Middle frontal gyrus (tissue), 1 donor: ENCODE measurements around the gene RBM5.

Experiments used
- DNase-seq: peaks from one replicate; pipeline ENCODE4 v3.0.0-alpha.2; 2015; ENCODE audit warnings: low spot score; ENCODE audit errors: extremely low spot score

Gene RBM5

DNA sequence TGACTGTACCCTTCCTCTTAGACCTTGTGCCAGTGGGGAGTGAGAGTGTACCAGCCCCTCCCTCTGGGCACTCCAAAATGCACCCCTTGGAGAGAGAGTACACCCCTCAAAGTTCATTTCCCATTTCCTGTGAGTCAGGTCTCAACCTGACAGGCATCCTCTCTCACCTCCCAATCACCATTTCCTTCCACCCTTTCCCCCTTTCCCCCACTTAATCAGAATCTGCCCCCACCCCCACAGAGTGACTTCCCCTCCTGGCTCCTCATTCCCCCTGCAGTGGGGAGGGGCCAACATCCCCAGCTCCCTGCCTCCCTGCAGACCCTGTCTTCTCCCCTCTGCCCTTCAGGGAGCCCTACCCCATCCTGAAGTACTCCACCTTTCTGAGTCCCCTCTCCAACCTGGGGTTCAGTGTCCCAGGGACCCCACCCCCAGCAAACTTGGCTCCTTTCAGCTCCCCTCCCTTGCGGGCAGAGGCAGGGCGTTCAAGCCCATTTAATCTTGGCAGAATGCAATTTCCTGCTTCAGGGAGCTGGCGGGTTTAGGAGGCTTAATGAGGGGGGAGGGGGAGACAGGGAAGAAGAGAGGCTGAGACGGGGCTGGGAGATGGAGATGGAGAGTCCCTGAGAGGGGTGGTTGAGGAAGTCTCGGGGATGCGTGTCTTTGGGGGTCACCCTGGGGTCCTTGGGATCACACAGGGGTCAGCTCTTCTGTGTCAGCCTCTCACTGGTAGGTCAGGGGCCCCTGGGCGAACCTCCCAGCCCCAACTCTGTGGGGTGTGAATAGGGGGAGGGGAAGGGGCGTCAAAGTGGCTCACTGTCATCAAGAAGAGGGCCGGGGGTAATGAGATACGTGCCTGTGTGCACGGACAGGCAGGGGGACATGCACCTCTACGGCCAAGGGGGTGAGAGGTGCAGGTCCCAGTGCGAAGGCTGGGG is 49.8 kb downstream of the RBM5 start:
- DNase-seq = no peak

- no peak for DNase-seq
These were observed 50.6 kb downstream of the RBM5 start for GRCh38 chr3:50139308-50139707.

DNA sequence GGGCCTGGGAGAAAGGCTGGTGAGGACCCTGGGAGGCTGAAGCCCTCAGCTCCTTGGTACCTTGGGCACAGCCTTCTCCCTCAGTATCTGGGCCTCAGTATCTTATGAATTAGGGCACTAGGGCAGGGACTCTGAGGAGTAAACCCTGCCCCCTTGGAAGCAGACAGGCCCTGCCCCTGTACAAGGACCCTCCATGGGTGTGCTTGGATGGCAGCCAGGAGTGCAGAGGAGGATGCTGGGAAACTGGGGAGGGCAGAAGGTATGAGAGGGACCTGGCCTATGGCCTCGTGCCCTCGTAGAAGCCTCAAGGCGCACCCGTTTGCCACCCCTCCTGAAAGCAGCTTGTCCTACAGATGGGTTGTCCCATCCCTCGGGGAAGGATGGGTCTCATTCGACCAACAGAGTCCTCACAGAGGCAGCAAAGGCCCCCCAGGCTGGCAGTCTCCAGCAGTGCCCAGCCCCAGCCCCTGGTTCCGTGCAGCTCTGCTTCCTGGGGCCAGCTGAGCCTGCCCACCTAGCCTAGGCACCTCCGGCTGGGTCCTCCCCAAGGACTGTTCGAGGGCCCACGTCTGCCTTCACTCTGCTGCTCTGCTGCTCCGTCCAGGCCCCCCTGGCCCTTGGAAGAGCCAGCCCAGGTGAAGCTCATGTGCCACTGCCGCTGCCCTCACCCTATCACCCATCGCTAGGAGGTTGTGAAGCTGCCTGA is 51.2 kb downstream of the RBM5 start:
- no peak for DNase-seq

DNA sequence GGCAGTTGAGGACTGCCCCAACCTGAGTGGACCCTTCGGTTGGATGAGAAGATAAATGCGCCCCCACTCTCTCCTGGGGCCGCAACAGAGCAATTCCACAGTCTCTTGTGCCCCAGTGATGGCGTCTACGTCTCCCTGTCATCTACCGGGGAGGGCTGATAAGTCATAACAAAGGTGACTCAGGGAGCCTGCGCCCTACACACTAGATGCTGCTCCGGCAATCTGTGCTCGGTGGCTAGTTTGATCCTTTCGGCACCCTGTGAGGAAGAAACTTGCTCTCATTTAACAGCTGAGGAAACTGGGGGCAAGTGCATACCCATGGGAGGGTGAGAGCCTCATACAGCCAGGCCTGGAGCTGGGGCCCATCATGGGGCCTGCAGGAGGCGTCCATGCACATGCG is 52.3 kb downstream of the RBM5 start:
- DNase-seq = no peak

DNA sequence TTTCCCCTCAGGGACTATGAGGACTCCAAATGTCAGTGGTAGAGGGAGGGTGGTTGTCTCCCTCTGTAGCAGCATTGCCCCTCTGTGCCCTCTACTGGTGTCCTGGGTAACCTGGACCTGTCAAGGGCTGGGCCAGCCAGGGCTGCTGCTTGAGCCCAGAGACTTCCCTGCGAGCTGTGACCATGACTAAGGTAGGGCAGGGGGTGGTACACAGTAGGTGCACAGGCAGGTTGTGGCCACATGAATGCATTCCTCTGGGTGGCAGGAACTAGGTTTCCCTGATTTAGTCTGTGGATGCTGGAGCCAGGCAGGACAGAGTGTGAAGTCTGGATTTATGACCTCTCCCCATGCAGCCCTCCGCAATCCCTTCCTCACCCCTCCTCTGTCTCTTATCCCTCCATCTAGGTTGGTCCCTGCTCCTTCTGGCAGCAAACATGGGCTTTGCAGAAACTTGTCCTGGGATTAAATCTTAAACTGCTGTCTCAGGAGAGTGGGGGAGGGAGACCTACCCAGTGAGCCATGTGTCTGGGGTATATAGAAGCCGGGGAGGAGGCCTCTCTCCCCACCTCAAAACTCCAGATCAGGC is 57.7 kb downstream of the RBM5 start:
- no peak for DNase-seq

DNA sequence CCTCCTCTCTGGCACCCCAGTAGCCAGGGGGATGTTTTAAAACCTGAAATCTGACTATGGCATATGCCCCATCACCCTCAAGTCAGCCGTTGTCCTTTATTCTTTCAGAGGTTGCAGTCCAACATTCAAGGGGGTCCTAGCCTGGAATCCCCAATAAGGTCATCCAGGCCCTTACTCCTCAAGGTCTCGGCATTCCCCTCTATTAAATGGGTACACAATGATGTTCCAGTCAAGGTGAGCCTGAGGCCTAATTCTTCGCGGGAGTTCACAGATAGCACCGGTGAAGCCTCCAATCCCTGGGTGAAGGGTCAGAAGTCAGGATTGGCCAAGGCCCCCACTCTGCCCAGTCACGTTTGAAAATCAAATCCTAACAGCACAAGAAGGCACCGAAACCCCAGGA is 58.3 kb downstream of the RBM5 start:
- no peak for DNase-seq

- DNase-seq = no peak
These were observed 58.7 kb downstream of the RBM5 start for GRCh38 chr3:50147447-50147846.

DNA sequence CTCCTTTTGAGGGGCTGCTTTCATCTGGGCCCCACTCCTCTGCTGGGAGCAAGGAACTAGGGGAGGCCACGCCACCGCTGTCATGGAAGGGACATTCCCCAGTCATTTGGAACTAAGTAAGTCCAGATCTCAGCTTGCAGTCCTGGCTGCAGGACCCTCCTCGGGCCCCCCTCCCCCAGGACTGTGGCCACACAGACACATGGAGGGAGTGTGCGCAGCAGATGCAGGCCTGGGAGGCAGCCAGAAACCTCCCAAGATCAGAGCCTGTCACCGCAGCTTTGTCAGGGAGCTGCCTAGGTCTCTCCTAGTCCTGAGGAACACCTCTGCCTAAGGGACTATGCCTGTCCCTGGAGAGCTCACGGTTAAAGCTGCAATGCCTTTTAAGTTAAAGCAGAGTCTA is 59.1 kb downstream of the RBM5 start:
- DNase-seq = no peak

GRCh38 chr3:50150404-50150750 is 61.7 kb downstream of the RBM5 start:
- no peak for DNase-seq

GRCh38 chr3:50150863-50151686 is 62.4 kb downstream of the RBM5 start:
- no peak for DNase-seq

DNA sequence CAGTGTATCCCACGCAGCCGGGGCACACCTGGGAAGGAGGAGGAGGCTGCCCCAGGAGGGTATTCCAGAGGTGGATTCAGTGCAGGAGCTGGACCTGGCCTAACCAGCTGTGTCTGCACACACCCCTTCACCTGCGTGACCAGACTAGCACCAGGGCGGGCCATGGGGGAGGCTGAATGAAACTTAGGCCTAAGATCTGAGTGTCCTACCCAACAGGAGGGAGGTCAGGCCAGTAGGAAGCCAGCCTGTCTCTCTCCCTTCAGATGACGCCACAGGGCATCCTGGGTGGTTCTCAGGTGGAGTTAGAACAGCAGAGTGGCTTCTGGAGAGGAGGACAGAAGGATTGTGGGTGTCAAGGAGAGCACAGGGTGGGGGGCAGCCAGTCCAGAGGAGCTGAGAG is 63.0 kb downstream of the RBM5 start:
- DNase-seq = no peak

GRCh38 chr3:50153782-50154475 is 65.2 kb downstream of the RBM5 start:
- DNase-seq = no peak

DNA sequence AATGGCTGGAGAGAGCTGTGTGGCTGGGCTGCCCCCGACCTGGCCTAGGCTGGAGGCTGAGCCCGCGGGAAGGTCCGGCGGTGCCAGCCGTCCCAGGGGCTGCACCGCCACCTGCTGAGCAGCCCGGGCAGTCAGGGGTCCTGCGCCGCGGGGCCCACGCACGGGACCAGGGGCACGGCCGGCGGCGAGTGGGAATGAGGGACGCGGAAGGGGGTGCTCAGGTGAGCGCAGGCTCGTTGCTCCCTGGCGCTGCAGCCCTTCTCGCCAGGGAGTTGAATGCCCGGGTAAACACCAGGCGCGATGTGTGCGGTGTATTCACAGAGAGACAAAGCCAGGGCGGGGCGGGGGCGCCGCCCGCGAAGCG is 65.7 kb downstream of the RBM5 start:
- no peak for DNase-seq

DNA sequence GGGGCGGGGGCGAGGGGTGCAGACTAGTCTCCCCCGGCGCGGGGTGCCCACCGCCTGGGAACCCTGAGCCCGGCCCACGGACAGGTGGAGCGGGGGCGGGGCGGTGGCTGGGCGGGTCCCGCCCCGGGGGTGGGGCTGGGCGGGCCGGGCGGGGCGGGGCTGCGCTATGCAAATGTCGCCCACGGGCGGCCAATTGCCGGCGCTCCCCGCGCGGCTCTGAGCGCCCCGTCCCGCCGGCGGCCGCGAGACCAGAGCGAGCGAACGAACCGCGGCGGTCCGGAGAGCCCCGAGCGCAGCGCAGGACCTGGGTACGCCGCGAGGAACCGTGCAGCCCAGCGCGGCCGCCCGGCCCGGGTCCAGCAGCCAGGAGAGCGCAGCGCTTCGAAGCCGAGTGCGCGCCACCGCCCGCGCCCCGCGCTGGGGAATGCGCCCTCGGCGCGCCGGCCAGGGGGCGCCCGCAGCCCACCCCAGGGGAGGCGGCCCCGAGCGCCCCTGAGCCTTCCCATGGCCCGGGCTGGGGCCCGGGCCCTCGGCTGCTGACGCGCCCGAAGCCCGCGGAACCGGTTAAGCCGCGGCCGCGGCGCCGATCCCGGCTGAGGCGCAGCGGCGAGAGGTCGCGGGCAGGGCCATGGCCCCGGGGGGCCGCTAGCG is 66.2 kb downstream of the RBM5 start, which contains the start of gene SEMA3F:
Gene SEMA3F, plus strand, starts transcription at position 485 of the 651 bp plus-strand sequence. CDS start 4,299 bp downstream, outside the sequence.
- no peak for DNase-seq

GRCh38 chr3:50155491-50155878 is 66.8 kb downstream of the RBM5 start:
- no peak for DNase-seq

- no peak for DNase-seq
These were observed 67.2 kb downstream of the RBM5 start for GRCh38 chr3:50155891-50156290.

- DNase-seq = no peak
These were observed 68.1 kb downstream of the RBM5 start for GRCh38 chr3:50156549-50157493.

GRCh38 chr3:50157827-50158529 is 69.3 kb downstream of the RBM5 start:
- DNase-seq = no peak
